ENCODE results near the gene DGLUCY.

DNA sequence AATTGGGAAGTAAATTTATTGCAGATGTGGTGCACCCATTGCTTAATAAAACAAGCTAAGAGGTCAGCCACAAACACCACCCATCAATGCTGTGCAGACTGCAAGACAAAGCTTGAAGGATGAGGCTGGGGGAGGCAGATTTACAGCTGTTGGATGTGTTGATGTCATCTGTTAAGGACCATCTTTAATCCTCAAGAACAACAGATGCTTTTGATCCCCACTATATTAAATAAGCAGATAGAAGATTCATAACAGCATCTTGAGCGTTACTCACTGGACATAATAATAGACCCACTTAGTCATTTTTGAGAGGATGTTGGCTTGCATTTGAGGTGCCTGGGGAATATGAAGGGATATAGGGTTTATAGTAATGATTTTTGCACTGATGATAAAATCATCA lies 71.8 kb downstream of the DGLUCY start:
- TF ChIP-seq, protein P1, sequence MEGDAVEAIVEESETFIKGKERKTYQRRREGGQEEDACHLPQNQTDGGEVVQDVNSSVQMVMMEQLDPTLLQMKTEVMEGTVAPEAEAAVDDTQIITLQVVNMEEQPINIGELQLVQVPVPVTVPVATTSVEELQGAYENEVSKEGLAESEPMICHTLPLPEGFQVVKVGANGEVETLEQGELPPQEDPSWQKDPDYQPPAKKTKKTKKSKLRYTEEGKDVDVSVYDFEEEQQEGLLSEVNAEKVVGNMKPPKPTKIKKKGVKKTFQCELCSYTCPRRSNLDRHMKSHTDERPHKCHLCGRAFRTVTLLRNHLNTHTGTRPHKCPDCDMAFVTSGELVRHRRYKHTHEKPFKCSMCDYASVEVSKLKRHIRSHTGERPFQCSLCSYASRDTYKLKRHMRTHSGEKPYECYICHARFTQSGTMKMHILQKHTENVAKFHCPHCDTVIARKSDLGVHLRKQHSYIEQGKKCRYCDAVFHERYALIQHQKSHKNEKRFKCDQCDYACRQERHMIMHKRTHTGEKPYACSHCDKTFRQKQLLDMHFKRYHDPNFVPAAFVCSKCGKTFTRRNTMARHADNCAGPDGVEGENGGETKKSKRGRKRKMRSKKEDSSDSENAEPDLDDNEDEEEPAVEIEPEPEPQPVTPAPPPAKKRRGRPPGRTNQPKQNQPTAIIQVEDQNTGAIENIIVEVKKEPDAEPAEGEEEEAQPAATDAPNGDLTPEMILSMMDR (IDR thresholded peaks at IDR 0.05): no peak
- TF ChIP-seq POLR2A (IDR thresholded peaks at IDR 0.05): no peak
